Measurements from ENCODE around the gene KLHL35.

Gene KLHL35

GRCh38 chr11:75429902-75430713 is 2.9 kb downstream of the KLHL35 start:
- TF ChIP-seq GATA1 (IDR thresholded peaks at IDR 0.05; ENCODE audit: low read depth, low read length) = no peak
- peak; percentile 24 for TF ChIP-seq POLR2A (IDR thresholded peaks at IDR 0.05; ENCODE audit: low read length)
- DNase-seq = peak; percentile 90 to 92

GRCh38 chr11:75429641-75429901 is 3.4 kb downstream of the KLHL35 start:
- TF ChIP-seq GATA1 (IDR thresholded peaks at IDR 0.05; ENCODE audit: low read depth, low read length) (no peak), POLR2A (IDR thresholded peaks at IDR 0.05; ENCODE audit: low read length) (no peak)
- DNase-seq = no peak

GRCh38 chr11:75428989-75429640 is 3.9 kb downstream of the KLHL35 start:
- no peak for TF ChIP-seq GATA1 (IDR thresholded peaks at IDR 0.05; ENCODE audit: low read depth, low read length)
- TF ChIP-seq POLR2A (IDR thresholded peaks at IDR 0.05; ENCODE audit: low read length) = no peak
- no peak for DNase-seq

- peak; percentile 92 to 93 for DNase-seq
- TF ChIP-seq GATA1 (IDR thresholded peaks at IDR 0.05; ENCODE audit: low read depth, low read length) (no peak), POLR2A (IDR thresholded peaks at IDR 0.05; ENCODE audit: low read length) (peak; percentile 53)
Measured at GRCh38 chr11:75428281-75428724, 4.7 kb downstream of the KLHL35 start.

GRCh38 chr11:75427181-75427580 is 5.8 kb downstream of the KLHL35 start:
- TF ChIP-seq POLR2A (IDR thresholded peaks at IDR 0.05; ENCODE audit: low read length) (no peak), GATA1 (IDR thresholded peaks at IDR 0.05; ENCODE audit: low read depth, low read length) (no peak)
- DNase-seq = no peak

- TF ChIP-seq GATA1 (IDR thresholded peaks at IDR 0.05; ENCODE audit: low read depth, low read length) (no peak), POLR2A (IDR thresholded peaks at IDR 0.05; ENCODE audit: low read length) (no peak)
- DNase-seq = no peak
Measured at GRCh38 chr11:75426720-75427086, 6.3 kb downstream of the KLHL35 start.

DNA sequence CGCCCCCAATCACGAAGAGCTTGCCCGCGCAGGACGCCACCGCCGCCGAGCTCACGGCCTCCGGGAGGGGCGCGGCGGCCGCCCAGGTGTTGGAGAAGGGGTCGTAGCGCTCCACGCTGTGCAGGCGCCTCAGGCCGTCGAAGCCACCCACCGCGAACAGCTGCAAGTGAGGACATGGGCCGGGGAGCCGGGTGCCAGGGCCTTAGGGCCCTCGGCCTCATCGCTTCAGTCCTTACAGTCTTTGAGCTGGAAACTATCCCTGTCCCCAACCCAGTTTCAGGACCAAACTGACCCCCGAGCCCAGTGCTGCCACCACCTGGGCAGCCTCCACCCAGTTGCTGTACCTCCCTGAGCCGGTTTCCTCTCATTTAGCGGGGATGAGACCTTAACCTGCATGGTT is 7.6 kb downstream of the KLHL35 start:
- no peak for TF ChIP-seq GATA1 (IDR thresholded peaks at IDR 0.05; ENCODE audit: low read depth, low read length)
- TF ChIP-seq POLR2A (IDR thresholded peaks at IDR 0.05; ENCODE audit: low read length) = no peak
- DNase-seq = no peak

GRCh38 chr11:75424396-75424795 is 8.6 kb downstream of the KLHL35 start:
- TF ChIP-seq GATA1 (IDR thresholded peaks at IDR 0.05; ENCODE audit: low read depth, low read length) (no peak), POLR2A (IDR thresholded peaks at IDR 0.05; ENCODE audit: low read length) (no peak)
- DNase-seq = no peak

GRCh38 chr11:75423721-75424120 is 9.3 kb downstream of the KLHL35 start:
- TF ChIP-seq GATA1 (IDR thresholded peaks at IDR 0.05; ENCODE audit: low read depth, low read length) (no peak), POLR2A (IDR thresholded peaks at IDR 0.05; ENCODE audit: low read length) (no peak)
- no peak for DNase-seq

DNA sequence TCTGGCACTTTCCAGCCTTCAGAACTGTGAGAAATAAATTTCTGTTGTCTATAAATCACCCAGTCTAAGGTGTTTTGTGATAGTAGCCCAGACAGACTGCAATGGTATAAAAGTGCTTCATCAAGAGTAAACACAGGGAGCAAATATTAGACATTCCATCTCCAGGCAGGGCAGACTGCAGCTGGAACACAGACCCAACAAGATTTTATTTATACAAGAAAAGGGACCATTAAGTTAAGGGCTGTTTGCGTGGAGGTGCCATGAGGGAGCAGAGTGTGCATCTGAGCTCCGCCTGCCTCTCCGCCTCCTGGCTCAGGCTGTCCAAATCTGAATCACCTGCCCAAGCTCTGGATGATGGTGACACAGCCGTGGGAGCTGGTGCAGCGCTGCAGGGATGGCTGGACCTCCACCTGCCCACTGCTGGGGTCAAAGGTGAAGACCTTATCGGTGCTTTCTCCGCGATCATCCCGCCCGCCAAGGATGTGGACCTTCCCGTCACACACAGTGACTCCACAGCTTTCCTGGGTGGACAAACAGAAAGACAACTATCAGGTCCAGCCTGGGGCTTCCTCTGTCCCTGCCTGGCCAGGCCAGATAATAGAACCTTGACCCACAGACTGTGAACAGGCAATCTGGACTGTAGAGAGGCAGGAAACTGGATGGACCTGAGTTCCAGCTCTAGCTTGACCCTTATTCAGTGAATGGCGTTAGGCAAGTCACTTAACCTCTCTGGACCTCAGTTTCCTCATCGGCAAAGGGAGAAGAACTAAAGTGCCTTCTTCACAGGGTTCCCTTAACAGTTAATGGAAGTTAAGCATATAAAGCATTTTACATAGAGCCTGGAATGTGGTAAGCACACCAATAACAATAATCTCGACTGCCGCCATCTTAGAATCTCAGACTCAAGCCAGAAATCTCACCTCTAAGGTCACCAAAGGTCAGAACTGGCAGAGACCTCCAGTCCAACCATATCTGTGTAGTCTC is 10.5 kb downstream of the KLHL35 start:
- DNase-seq = no peak
- TF ChIP-seq POLR2A (IDR thresholded peaks at IDR 0.05; ENCODE audit: low read length) = no peak
- no peak for TF ChIP-seq GATA1 (IDR thresholded peaks at IDR 0.05; ENCODE audit: low read depth, low read length)

DNA sequence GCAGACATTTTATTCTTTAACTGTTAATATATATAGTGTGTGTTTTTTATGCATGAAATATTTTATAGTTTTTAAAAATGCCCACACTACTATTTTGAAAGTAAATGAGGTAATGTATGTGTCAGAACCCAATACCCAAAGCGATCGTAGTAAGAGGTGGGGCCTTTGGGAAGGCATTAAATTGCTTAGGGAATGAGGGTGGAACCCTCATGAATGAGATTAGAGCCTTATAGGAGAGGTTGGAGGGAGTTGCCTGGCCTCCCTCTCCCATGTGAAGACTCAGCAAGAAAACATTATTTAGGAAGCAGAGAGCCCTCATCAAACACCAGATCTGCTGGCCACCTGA is 11.1 kb downstream of the KLHL35 start:
- no peak for DNase-seq
- TF ChIP-seq GATA1 (IDR thresholded peaks at IDR 0.05; ENCODE audit: low read depth, low read length) (no peak), POLR2A (IDR thresholded peaks at IDR 0.05; ENCODE audit: low read length) (no peak)

DNA sequence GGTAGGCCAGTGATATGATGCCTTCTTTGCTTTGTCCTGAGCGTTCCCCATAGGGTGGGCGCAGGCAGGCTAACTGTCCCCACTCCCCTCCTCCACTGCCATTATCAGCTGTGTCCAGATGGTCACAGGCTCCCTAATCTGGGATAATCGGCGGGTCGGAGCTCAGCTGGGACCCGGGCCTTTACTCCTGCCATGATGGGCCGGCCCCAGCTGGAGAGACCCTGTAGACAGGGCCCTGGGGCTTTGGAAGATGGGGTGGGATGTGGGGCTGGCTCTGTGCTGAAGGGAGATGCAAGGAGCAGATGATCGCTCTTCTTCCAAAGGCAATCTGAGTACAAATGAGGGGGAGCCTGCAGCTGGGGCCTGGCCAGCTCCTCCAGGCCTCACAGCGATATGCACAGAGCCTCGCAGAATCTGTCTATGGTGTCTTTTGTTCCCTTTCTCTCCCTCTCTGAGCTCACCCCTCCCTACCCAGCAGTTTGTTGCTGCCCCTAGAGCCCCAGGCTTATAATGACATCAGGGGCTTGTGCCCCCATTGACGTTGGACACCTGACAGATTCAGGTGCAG is 11.9 kb downstream of the KLHL35 start:
- peak; percentile 53 to 75 for DNase-seq
- TF ChIP-seq GATA1 (IDR thresholded peaks at IDR 0.05; ENCODE audit: low read depth, low read length) (no peak), POLR2A (IDR thresholded peaks at IDR 0.05; ENCODE audit: low read length) (no peak)

DNA sequence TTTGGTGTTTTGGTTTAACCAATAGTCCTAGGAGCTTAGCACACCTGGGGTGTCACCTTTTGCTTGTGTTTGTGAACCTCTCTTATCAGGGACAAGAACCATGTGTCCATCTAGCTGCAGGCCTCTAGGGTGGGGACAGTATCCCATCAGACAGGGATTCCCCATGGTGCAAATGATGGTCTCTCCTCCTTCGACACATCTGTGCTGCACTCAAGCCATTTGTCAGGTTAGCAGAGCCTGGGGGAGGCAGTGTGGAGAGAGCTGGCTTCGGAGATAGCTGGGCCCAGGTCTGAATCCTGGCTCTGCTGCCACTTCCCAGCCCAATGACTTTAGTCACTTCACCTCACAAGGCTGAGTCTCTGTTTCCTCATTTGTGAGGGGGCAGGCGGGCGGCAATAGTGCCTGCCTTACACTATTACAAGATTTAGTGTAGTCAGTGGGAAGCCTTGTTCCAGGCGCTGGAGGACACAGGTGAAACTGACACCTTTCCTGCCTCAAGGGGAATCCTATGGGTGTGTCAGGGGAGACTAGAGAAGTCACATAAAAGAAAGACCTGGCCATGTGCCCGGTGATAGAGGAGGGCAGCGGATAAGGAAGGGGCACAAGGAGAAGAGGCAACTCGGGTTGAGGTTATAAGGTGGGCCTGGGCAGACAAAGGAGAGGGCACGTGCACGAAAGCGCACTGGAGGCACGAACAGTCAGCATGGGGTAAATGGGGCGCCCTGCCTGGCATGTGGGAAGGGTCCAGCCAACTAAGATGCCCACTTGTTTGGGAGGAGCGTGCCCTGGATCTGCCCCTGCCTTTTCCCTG is 12.6 kb downstream of the KLHL35 start:
- TF ChIP-seq POLR2A (IDR thresholded peaks at IDR 0.05; ENCODE audit: low read length) (no peak), GATA1 (IDR thresholded peaks at IDR 0.05; ENCODE audit: low read depth, low read length) (no peak)
- peak in 1 of 2 experiments; percentile 25 for DNase-seq
